ENCODE data around the gene BSG.

DNA sequence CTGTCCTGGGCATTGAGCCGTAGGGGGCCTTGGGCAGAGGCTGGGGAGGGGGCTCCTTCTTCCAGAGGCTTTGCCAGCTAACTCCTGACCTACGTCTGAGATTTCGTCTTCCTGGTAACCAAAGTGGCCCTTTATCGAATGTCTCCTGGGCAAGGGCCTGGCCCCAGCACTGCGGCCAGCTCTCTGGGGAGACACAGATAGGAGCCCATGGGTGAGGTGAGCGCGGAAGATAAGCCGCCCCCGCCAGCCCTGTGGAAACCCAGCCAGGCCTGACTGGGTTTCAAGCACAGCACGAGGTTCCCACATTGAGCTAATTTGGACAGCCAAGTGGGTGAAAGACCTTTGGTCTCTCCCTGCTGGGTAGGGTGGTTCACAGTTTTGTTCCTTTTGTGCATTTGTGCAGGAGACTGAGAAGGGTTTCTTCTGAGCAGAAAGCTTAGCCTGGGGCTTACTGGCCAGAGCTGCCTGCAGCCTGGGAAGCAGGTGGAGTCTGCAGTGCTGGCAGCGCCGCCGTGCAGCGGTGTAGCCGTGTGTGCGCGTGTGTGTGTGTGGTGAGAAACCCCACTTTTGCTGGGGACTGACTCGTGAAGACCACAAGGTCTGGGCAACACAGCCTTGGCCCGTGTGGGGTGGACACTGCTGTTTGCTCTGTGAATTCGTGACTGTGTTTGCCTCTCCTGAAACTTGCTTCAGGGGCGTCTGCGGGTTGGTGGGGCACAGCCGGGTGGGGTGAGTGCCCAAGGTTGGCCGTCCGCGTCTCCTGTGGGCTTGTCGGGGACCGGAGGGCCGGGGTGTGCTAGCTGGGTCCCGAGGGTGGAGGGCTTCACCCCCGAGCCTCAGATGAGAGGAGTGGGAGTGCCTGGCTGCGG is 2.5 kb downstream of the BSG start:
- TF ChIP-seq, protein P1, sequence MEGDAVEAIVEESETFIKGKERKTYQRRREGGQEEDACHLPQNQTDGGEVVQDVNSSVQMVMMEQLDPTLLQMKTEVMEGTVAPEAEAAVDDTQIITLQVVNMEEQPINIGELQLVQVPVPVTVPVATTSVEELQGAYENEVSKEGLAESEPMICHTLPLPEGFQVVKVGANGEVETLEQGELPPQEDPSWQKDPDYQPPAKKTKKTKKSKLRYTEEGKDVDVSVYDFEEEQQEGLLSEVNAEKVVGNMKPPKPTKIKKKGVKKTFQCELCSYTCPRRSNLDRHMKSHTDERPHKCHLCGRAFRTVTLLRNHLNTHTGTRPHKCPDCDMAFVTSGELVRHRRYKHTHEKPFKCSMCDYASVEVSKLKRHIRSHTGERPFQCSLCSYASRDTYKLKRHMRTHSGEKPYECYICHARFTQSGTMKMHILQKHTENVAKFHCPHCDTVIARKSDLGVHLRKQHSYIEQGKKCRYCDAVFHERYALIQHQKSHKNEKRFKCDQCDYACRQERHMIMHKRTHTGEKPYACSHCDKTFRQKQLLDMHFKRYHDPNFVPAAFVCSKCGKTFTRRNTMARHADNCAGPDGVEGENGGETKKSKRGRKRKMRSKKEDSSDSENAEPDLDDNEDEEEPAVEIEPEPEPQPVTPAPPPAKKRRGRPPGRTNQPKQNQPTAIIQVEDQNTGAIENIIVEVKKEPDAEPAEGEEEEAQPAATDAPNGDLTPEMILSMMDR (IDR thresholded peaks at IDR 0.05) = no peak
- TF ChIP-seq POLR2AphosphoS5 (IDR thresholded peaks at IDR 0.05; ENCODE audit: low read depth, low read length) (no peak), TCF7L2 (IDR thresholded peaks at IDR 0.05; ENCODE audit: low read depth, low read length) (no peak), SIN3A (IDR thresholded peaks at IDR 0.05; ENCODE audit: borderline replicate concordance, insufficient read depth, low read depth, low read length) (no peak)
- TF ChIP-seq, protein P2, sequence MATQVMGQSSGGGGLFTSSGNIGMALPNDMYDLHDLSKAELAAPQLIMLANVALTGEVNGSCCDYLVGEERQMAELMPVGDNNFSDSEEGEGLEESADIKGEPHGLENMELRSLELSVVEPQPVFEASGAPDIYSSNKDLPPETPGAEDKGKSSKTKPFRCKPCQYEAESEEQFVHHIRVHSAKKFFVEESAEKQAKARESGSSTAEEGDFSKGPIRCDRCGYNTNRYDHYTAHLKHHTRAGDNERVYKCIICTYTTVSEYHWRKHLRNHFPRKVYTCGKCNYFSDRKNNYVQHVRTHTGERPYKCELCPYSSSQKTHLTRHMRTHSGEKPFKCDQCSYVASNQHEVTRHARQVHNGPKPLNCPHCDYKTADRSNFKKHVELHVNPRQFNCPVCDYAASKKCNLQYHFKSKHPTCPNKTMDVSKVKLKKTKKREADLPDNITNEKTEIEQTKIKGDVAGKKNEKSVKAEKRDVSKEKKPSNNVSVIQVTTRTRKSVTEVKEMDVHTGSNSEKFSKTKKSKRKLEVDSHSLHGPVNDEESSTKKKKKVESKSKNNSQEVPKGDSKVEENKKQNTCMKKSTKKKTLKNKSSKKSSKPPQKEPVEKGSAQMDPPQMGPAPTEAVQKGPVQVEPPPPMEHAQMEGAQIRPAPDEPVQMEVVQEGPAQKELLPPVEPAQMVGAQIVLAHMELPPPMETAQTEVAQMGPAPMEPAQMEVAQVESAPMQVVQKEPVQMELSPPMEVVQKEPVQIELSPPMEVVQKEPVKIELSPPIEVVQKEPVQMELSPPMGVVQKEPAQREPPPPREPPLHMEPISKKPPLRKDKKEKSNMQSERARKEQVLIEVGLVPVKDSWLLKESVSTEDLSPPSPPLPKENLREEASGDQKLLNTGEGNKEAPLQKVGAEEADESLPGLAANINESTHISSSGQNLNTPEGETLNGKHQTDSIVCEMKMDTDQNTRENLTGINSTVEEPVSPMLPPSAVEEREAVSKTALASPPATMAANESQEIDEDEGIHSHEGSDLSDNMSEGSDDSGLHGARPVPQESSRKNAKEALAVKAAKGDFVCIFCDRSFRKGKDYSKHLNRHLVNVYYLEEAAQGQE (IDR thresholded peaks at IDR 0.05; ENCODE audit: insufficient read depth in 1 of 2, low read depth in 2 of 2, low read length in 1 of 2) = no peak
